Ectodermal cell (in vitro differentiated cells): ENCODE measurements around the gene CTNNA2.

ENCODE experiments used
- H3K27ac ChIP-seq: 2 replicates; pipeline ENCODE4 v1.7.0; 2013; ENCODE audit warnings: mild to moderate bottlenecking, low read depth, low read length; ENCODE audit not compliant: insufficient read depth, poor library complexity, severe bottlenecking
- H3K27me3 ChIP-seq: 2 replicates; pipeline ENCODE4 v1.7.0; 2013; ENCODE audit warnings: mild to moderate bottlenecking, low read length; ENCODE audit not compliant: insufficient read depth, control insufficient read depth, poor library complexity, severe bottlenecking
- H3K36me3 ChIP-seq: one replicate; pipeline ENCODE4 v1.7.0; 2013; ENCODE audit warnings: low read length; ENCODE audit not compliant: control insufficient read depth, insufficient read depth
- H3K4me1 ChIP-seq: one replicate; pipeline ENCODE4 v1.7.0; 2013; ENCODE audit warnings: low read length; ENCODE audit not compliant: control insufficient read depth, insufficient read depth
- H3K4me3 ChIP-seq: 2 replicates; pipeline ENCODE4 v1.7.0; 2013; ENCODE audit warnings: low read depth, low read length, control low read depth; ENCODE audit not compliant: insufficient read depth
- H3K9me3 ChIP-seq: 2 replicates; pipeline ENCODE4 v1.7.0; 2013; ENCODE audit warnings: mild to moderate bottlenecking, low read length, moderate library complexity; ENCODE audit not compliant: control insufficient read depth
- WGBS, 2 experiments: methylation state at CpG; one replicate each; pipeline ENCODE4 v1.1.7; 2013; ENCODE audit warnings: missing lambda C conversion rate in 2 of 2; 5-methylcytosine and 5-hydroxymethylcytosine counted together

Gene CTNNA2

DNA sequence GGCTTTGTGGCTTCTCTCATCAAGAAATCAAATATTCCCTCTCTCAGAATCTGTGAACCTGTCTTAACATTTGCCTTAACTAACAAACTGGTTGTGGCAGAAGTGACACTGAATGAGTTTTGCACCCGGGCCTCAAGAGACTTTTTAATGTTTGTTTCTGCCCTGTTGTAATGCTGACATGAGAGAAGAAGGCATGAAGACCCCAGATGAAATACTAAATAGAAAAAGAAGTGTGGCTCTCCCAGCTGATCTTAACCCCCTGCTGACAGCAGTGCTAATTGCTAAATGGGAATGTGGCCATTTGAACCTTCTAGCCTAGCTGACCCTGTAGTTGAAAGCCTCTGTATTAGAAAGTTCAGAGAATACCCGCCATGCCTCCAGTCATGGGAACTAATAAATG lies 261.2 kb downstream of the CTNNA2 start:
- Histone ChIP-seq H3K36me3 (no peaks in the 10 kb centered on the region), H3K9me3 (no peaks in the 10 kb centered on the region), H3K4me3 (no peak overlapping the region), H3K27me3 (no peaks in the 10 kb centered on the region), H3K27ac (no peak overlapping the region), H3K4me1 (peaks cover 6% of the 10 kb centered on the region)
- WGBS, 2 experiments, result 89 to 96% methylated on average over 2 of the region's 2 CpGs

GRCh38 chr2:79776461-79776860 lies 263.6 kb downstream of the CTNNA2 start:
- Histone ChIP-seq H3K27ac (no peak overlapping the region), H3K4me1 (no peaks in the 10 kb centered on the region), H3K9me3 (no peaks in the 10 kb centered on the region), H3K36me3 (no peaks in the 10 kb centered on the region), H3K4me3 (no peak overlapping the region), H3K27me3 (no peaks in the 10 kb centered on the region)
- 97 to 100% methylated on average over 2 of the region's 2 CpGs for WGBS, 2 experiments

GRCh38 chr2:79780781-79781180 lies 267.9 kb downstream of the CTNNA2 start:
- Histone ChIP-seq H3K4me3 (no peak overlapping the region), H3K4me1 (no peaks in the 10 kb centered on the region), H3K36me3 (no peaks in the 10 kb centered on the region), H3K9me3 (no peaks in the 10 kb centered on the region), H3K27me3 (no peaks in the 10 kb centered on the region), H3K27ac (no peak overlapping the region)
- 81 to 95% methylated on average over 1 of the region's 1 CpG for WGBS, 2 experiments

DNA sequence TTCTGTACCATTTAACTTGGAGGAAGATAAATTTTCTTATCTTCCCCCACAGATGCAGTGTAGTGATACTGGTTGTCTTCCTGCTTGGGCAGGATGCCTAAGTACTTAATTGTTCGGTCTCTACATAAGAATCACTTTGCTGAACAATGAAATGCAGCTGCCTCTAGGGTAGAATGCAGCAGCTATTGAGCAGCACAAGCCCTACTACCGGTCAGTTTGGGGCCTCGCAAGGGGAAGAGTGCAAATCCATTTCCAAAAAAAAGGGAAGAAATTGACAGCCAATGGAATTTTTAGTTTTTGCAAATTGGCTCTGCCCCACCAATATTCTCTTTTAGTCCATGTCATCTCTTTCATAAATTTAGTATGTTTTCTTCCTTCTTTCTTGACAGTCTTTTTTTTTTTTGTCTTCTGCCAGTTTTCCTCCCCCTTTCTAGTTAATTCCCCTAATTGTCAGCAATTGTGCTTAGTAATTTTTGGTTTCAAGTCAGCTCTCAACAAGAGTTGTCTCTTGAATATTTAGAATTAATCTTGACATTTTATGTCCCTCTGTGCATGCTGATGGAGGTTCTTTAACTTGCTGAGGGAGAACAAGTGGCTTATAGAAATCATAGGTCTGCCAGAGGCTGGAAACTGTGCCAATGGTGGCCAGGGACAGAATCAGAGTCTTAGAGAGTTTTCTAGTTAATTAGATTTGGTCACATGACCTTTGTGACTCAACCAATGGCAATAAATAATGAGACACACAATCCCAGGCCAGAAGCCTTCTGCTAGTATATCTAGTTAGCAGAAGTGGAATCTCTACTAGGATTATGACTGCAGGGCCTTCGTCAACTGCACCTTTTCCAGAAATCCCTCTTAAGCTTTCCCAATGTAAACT lies 270.0 kb downstream of the CTNNA2 start:
- WGBS, 2 experiments, result 47 to 50% methylated on average over 4 of the region's 4 CpGs
- no peaks in the 10 kb centered on the region for H3K27me3 ChIP-seq
- no peak overlapping the region for H3K4me3 ChIP-seq
- H3K36me3 ChIP-seq, result no peaks in the 10 kb centered on the region
- no peaks in the 10 kb centered on the region for H3K9me3 ChIP-seq
- no peaks in the 10 kb centered on the region for H3K4me1 ChIP-seq
- no peak overlapping the region for H3K27ac ChIP-seq

DNA sequence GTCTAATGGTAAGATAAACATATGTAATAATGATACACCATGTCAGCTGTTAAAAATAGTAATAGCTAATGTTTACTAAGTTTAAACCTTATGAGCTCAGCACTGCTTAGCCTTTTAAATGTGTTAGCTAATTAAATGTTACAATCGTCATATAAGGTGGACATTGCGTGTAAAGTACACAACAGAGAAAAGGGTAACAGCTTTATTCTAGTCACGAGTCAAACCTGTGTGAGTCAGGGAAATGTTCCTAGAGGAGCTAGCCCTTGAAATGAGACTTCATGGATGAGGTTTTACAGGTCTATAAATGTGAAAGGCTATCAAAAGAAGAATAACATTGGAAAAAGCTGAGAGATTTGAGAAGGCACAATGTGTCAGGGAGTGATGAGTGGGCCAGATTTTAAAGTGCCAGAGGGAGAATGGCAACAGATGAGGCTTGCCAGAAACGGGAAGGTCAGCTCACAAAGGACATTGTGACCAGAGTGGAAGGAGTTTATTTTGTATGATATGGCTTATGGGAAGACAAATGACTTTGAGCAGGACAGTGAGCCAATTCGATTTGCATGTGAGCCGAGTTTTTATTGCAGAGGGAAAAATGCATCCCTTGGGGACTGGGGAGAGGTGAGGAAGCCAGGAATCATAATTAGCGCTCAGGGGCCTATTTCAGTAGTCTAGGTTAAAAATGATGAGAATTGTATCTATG lies 276.3 kb downstream of the CTNNA2 start:
- H3K4me1 ChIP-seq, result no peaks in the 10 kb centered on the region
- H3K4me3 ChIP-seq, result no peak overlapping the region
- no peaks in the 10 kb centered on the region for H3K27me3 ChIP-seq
- H3K9me3 ChIP-seq, result no peaks in the 10 kb centered on the region
- H3K27ac ChIP-seq, result no peak overlapping the region
- 92 to 94% methylated on average over 7 of the region's 7 CpGs for WGBS, 2 experiments
- H3K36me3 ChIP-seq, result no peaks in the 10 kb centered on the region

- 91 to 93% methylated on average over 3 of the region's 3 CpGs for WGBS, 2 experiments
- no peak overlapping the region for H3K4me3 ChIP-seq
- H3K27me3 ChIP-seq, result no peaks in the 10 kb centered on the region
- H3K4me1 ChIP-seq, result no peaks in the 10 kb centered on the region
- H3K9me3 ChIP-seq, result no peaks in the 10 kb centered on the region
- no peak overlapping the region for H3K27ac ChIP-seq
- no peaks in the 10 kb centered on the region for H3K36me3 ChIP-seq
Measured at GRCh38 chr2:79789811-79790210, 277.0 kb downstream of the CTNNA2 start.

- WGBS, 2 experiments, result 94 to 100% methylated on average over 1 of the region's 1 CpG
- no peaks in the 10 kb centered on the region for H3K36me3 ChIP-seq
- no peaks in the 10 kb centered on the region for H3K9me3 ChIP-seq
- H3K27me3 ChIP-seq, result no peaks in the 10 kb centered on the region
- no peak overlapping the region for H3K4me3 ChIP-seq
- no peaks in the 10 kb centered on the region for H3K4me1 ChIP-seq
- no peak overlapping the region for H3K27ac ChIP-seq
Measured at GRCh38 chr2:79792090-79792489, 279.2 kb downstream of the CTNNA2 start.

GRCh38 chr2:79793006-79793405 lies 280.2 kb downstream of the CTNNA2 start:
- Histone ChIP-seq H3K4me1 (no peaks in the 10 kb centered on the region), H3K36me3 (no peaks in the 10 kb centered on the region), H3K9me3 (no peaks in the 10 kb centered on the region), H3K27ac (no peak overlapping the region), H3K27me3 (no peaks in the 10 kb centered on the region), H3K4me3 (no peak overlapping the region)
- 92 to 94% methylated on average over 3 of the region's 3 CpGs for WGBS, 2 experiments

DNA sequence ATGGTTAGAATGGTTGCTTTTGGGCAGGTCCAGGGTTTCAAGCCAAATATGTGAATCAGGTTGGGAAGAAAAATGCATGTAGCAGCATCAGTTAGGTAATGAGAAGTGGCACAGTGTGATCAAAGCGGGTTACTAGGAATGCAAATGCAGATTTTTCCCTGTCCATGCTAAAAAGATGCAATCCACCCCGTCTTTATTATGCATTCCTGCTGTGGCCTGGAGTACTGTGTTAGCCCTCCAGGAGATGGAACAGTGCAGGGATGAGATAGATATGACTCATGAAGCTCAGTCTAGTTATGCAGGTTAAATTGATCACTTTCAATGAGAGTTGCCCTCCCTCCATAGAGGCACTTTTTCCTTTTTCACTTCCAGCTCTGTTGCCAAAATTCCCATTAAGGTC lies 283.8 kb downstream of the CTNNA2 start:
- Histone ChIP-seq H3K36me3 (no peaks in the 10 kb centered on the region), H3K9me3 (no peaks in the 10 kb centered on the region), H3K4me1 (no peaks in the 10 kb centered on the region), H3K4me3 (no peak overlapping the region), H3K27me3 (no peaks in the 10 kb centered on the region), H3K27ac (no peak overlapping the region)
- 88 to 94% methylated on average over 2 of the region's 2 CpGs for WGBS, 2 experiments

- Histone ChIP-seq H3K9me3 (no peaks in the 10 kb centered on the region), H3K27me3 (no peaks in the 10 kb centered on the region), H3K27ac (no peak overlapping the region), H3K36me3 (no peaks in the 10 kb centered on the region), H3K4me3 (no peak overlapping the region), H3K4me1 (no peaks in the 10 kb centered on the region)
- 87 to 94% methylated on average over 3 of the region's 3 CpGs for WGBS, 2 experiments
Measured at GRCh38 chr2:79798776-79799175, 285.9 kb downstream of the CTNNA2 start.
